A204.1 (cell line): ENCODE measurements around the gene AP3D1.
"Not testable (repeated sequence)": the region's sequence is repeated elsewhere in the genome, so short reads cannot be mapped to it uniquely, and the experiment has no call there.

ENCODE experiments used
- FAIRE-seq: peaks from 2 replicates; lab custom pipeline; 2012; peaks lifted over from hg19 to GRCh38; lab: Jason Lieb, UNC

AP3D1 gene

DNA sequence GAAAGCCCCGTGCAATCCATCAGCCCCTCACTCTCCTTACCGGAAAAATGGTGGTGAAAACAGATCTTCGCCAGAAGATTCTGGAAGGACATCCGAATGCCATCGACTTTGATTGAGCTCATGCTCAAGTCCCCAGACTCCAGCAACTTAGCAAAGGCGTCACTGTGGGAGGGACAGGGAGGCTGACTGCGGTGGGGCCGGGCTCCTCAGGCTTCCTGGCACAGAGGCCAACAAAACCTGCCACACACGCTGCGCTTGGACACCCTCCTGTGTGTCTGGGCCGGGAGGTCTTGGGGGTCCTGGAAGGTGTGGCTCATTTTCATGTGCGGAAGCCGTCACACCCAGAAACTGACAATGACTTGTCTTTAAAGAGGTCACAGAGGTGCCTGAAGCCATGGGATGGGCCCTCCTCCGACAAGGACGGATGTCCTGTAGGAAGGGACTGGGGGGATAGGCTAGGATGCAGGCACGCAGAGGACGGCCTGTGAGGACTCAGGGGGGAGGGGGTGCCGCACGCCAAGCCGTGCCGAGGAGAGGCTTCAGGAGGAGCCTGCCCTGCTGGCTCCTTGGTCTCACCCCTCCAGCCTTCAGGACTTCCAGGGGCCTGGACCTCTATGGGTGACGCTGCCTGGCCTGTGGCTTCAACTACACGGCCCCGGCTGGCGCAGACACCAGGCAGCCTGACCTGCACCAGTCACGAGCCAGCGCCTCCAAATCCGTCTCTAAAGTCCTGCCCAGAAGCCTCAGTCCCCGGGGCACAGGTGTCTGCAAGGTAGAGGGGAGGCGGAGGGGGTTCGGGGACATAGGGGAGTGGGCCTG is 42.1 kb downstream of the AP3D1 start:
- FAIRE-seq, result no peak

DNA sequence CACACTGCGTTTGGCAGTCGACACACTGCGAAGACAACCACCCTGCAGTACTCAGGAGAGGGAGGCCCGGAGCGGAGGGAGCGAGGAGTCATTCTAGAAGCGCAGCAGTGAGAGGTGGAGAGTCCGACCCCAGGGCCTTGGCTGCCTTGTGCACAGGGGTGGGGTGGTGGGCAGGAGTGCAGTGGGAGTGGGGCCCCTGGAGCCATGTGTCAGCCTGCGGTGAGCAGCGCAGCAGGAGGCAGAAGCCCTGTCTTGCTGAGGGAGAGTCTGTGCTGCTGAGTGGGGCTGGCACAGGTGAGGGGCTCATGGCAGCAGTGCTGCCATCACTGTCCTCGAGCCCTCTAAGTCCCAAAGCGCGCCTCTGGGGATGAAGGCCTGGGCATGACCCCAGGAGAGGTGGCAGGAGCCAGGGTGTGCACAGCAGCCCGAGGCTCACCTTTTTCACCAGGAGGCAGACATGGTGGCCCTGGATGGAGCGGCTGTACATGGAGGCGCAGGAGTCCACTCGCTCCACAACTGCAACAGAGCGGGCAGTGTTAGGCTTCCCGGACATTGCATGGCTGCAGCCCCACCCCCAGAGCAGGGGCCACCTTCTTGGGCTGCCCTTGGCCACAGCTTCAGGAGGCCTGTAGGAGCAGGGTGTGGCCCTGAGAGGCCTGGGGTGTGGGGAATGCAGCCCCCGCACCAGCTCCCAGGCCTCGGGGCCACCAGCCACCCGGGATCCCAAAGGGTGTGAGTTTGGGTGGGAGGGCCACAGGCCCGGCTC is 42.9 kb downstream of the AP3D1 start:
- no peak for FAIRE-seq

DNA sequence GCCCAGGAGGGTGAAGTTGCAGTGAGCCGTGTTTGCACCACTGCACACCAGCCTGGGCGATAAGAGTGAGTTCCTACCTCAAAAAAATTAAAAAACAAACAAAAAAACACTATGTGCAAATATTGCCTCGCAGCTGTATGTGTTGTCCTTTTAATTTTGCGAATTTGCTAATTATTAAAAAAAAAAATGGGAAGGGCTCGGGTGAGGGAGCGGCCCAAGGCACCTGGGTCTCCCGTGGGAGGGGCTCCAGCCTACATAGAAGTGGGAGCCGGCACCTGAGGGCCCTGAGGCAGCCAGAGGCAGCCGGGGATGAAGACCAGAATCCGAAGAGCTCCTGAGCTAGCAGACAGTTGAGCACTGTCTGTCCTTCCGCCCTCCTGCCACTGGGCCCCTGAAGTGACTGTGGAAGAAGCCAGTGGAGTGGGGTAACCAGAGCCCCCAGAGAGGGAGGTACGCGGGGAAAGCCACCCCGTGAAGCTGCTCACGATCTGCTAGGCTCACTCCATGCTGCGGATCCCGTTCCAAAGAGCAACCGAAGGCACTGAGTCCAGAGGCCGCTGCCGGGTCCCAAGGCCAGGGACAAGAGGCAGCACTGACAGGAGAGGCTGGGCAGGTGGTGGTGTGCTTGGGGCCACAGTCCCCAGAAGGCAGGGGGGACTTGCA is 48.2 kb downstream of the AP3D1 start:
- FAIRE-seq, result no peak

DNA sequence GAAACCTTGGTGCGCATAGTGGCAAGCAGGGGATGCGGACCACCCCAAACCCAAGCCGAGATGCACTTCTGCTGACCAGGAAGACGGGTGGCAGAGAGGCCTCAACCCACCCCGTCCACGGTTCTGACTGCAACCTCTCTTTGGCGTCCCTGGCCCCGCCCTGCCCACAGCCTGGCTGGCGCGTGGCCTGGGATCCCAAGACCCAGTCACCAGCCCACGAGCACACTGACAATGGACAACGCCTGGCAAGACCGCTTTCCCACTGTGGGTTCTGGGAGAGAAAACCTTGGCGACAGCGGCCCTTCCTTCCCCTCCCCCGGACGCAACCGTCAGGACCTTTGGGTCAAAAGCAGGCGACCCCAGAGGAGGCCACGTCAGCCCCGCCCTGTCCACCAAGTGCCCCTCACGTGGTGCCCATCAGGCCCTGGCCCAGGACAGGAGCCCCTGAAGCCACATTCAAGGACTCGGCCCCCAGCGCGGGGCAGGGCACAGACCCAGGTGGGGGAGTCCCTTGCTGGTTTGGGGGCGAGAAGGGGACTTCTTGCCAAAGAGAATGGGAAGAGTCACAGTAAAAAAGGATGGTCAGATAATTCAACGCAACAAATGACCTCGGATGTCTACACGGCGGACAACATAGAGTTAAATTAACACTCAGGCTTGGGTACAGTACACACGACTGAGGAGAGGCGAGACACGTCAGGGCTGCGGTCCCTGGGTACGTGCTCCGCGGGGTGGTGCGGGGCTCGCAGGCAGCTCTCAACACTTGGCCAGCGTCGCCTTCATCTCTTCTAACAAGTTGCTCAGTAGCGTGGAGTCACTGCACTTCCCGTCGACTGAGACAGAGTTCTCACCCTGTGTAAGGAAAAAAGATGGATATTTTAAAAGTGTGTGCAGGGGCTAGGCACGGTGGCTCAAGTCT is 49.7 kb downstream of the AP3D1 start:
- no peak for FAIRE-seq

DNA sequence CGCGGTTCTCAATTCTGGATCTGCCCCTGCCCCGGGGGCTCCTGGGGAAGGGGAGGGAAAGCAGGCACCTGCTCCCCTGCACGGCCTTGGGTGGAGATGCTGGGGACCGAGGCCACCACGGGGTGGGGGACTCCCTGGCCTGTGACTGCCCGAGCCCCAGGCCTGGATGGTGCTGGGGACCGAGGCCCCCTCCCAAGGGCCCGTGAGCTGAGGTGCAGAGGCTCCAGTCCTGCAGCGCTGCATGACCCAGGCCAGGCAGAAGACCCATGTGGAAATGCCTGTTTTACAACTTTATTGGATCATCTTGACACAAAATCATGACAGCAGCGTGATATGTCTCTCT is 50.7 kb downstream of the AP3D1 start:
- no peak for FAIRE-seq

DNA sequence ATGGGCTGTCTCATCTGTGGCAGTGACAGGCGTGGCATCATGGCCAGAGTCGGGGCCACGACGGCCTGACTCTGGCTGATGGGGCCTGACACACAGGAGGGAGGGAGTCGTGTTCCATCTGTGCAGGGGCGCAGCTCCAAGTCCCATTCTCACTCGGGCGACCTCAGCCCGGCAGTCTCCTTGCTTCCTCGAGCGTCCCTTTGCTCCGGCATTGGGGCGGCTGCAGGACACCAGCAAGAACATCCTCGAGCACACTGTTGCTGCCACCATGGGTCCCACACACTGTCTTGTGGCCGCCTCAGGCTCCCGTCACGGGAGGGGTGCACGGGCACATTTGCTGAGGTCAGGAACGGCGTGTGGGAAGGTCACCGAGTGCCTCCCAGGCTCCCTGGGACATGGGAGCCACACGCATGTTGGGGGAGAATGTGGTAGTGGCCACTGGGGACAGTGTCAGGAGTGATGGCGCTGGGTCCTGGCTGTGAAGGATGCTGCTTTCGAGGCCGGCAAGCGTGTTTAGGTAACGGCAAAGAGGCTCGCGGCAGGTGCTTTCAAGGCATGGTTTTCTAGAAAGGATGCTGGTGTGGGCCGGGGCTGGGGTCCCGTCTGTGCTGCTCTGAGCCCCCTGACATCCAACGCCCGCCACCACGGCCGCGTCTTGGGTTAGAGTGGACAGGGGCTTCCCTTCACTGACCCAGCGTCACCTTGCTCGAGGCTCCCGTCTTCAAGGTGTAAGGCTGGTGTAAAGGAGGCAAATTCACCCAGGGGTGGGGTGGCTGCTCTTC is 51.2 kb downstream of the AP3D1 start:
- FAIRE-seq, result no peak

GRCh38 chr19:2099054-2099501 is 52.3 kb downstream of the AP3D1 start:
- FAIRE-seq, result no peak

- no peak for FAIRE-seq
Observed at GRCh38 chr19:2097886-2098327, 53.5 kb downstream of the AP3D1 start.

- FAIRE-seq, result no peak
Observed at GRCh38 chr19:2097203-2097885, 54.0 kb downstream of the AP3D1 start.

- FAIRE-seq, result no peak
Observed at GRCh38 chr19:2096480-2097202, 54.7 kb downstream of the AP3D1 start, which contains the start of gene IZUMO4. TSS of gene IZUMO4 (plus strand) at chr19:2096915. CDS start at chr19:2096946, 31 bp downstream.

- no peak for FAIRE-seq
Observed at GRCh38 chr19:2096034-2096479, 55.3 kb downstream of the AP3D1 start, which contains the start of gene MOB3A. TSS of gene MOB3A (minus strand) at chr19:2096326. CDS start at chr19:2078560, 17,766 bp downstream.

DNA sequence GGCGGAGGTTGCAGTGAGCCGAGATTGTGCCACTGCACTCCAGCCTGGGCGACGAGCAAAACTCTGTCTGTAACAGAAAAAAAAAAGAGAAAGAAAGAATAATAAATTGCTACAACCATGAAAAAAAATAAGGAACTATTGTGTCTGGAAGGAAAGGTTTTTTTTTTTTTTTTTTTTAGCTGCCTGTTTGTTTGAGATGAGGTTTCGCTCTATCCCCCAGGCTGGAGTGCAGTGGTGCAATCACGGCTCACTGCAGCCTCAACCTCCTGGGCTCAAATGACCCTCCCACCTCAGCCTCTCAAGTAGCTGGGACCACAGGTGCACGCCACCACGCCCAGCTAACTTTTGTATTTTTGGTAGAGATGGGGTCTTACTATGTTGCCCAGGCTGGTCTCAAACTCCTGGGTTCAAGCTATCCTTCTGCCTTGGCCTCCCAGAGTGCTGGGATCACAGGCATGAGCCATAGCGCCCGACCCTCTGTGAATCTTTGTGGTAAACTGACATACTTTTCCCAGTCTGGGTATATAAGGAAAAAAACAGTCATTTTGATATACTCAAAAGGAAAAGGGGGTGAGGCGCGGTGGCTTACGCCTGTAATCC is 59.3 kb downstream of the AP3D1 start:
- not testable (repeated sequence) for FAIRE-seq

- FAIRE-seq, result no peak
Observed at GRCh38 chr19:2089727-2090053, 61.7 kb downstream of the AP3D1 start.

GRCh38 chr19:2089001-2089711 is 62.2 kb downstream of the AP3D1 start:
- FAIRE-seq, result no peak

DNA sequence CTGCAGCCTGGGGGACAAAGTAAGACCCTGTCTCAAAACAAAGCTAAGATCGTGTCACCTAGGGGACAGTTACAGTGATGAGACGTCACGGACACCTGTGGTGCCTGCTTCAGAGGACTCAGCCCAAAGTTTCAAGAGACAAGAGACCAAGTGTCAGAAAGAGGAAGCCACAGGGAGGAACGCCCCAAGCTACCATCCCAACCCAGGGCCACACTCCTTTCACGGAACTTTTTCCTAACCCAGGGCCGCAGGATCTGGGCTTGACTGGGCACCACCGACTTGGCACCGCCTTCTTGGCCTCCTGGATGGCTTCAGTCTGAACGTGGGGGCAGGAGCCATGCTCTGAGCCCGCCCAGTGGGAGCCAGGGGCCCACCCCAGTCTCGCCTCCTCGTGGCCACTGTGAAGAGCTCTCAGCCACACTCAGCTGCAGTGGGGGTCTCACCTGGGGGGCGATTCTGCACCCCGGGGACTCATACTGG is 63.7 kb downstream of the AP3D1 start:
- FAIRE-seq, result no peak

GRCh38 chr19:2086695-2087620 is 64.4 kb downstream of the AP3D1 start:
- not testable (repeated sequence) for FAIRE-seq
